Measurements from ENCODE around the gene RNPEPL1.
A peak's percentile ranks its signal among the peaks of the same experiment; 100 is the strongest.

The RNPEPL1 gene

DNA sequence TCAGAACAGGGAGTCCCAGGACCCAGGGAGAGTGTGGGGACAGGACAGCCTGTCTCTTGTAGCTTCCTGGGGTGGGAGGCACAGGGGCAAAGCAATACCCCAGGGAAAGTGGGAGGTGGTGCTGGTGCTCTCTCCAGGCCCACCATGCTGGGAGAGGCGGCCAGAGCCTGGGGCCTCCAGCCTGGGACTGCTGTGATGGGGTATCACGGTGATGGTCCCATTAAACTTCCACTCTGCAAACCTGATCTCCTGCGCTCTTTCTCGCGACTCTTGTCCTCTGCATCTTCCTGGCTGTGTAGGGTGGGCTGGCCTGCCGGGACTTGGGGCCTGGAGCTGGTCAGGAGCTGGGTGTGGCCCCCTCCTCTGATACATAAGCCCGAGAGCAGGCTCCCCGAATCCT, 10.2 kb downstream of the RNPEPL1 start:
- peak overlapping the region; percentile 79 for H3K27ac ChIP-seq (replicated peaks)
- TF ChIP-seq POLR2AphosphoS5 (IDR thresholded peaks at IDR 0.05; ENCODE audit: low read depth) (no peak), GABPA (IDR thresholded peaks at IDR 0.05; ENCODE audit: low read depth) (no peak), SPI1 (IDR thresholded peaks at IDR 0.05; ENCODE audit: borderline replicate concordance, low read depth) (no peak)
- TF ChIP-seq, protein P1, sequence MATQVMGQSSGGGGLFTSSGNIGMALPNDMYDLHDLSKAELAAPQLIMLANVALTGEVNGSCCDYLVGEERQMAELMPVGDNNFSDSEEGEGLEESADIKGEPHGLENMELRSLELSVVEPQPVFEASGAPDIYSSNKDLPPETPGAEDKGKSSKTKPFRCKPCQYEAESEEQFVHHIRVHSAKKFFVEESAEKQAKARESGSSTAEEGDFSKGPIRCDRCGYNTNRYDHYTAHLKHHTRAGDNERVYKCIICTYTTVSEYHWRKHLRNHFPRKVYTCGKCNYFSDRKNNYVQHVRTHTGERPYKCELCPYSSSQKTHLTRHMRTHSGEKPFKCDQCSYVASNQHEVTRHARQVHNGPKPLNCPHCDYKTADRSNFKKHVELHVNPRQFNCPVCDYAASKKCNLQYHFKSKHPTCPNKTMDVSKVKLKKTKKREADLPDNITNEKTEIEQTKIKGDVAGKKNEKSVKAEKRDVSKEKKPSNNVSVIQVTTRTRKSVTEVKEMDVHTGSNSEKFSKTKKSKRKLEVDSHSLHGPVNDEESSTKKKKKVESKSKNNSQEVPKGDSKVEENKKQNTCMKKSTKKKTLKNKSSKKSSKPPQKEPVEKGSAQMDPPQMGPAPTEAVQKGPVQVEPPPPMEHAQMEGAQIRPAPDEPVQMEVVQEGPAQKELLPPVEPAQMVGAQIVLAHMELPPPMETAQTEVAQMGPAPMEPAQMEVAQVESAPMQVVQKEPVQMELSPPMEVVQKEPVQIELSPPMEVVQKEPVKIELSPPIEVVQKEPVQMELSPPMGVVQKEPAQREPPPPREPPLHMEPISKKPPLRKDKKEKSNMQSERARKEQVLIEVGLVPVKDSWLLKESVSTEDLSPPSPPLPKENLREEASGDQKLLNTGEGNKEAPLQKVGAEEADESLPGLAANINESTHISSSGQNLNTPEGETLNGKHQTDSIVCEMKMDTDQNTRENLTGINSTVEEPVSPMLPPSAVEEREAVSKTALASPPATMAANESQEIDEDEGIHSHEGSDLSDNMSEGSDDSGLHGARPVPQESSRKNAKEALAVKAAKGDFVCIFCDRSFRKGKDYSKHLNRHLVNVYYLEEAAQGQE (IDR thresholded peaks at IDR 0.05; ENCODE audit: insufficient replicate concordance, low read depth) = no peak
- TF ChIP-seq, protein P2, sequence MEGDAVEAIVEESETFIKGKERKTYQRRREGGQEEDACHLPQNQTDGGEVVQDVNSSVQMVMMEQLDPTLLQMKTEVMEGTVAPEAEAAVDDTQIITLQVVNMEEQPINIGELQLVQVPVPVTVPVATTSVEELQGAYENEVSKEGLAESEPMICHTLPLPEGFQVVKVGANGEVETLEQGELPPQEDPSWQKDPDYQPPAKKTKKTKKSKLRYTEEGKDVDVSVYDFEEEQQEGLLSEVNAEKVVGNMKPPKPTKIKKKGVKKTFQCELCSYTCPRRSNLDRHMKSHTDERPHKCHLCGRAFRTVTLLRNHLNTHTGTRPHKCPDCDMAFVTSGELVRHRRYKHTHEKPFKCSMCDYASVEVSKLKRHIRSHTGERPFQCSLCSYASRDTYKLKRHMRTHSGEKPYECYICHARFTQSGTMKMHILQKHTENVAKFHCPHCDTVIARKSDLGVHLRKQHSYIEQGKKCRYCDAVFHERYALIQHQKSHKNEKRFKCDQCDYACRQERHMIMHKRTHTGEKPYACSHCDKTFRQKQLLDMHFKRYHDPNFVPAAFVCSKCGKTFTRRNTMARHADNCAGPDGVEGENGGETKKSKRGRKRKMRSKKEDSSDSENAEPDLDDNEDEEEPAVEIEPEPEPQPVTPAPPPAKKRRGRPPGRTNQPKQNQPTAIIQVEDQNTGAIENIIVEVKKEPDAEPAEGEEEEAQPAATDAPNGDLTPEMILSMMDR (IDR thresholded peaks at IDR 0.05; ENCODE audit: insufficient read depth, low read length) = no peak
- H3K4me3 ChIP-seq (replicated peaks; ENCODE audit: insufficient read depth, low read length) = no peak overlapping the region
- no peaks in the 10 kb centered on the region for H3K27me3 ChIP-seq (ENCODE audit: insufficient read depth, poor library complexity, severe bottlenecking)
- DNase-seq (ENCODE audit: low read depth in 1 of 2, low spot score in 1 of 2) = no peak

DNA sequence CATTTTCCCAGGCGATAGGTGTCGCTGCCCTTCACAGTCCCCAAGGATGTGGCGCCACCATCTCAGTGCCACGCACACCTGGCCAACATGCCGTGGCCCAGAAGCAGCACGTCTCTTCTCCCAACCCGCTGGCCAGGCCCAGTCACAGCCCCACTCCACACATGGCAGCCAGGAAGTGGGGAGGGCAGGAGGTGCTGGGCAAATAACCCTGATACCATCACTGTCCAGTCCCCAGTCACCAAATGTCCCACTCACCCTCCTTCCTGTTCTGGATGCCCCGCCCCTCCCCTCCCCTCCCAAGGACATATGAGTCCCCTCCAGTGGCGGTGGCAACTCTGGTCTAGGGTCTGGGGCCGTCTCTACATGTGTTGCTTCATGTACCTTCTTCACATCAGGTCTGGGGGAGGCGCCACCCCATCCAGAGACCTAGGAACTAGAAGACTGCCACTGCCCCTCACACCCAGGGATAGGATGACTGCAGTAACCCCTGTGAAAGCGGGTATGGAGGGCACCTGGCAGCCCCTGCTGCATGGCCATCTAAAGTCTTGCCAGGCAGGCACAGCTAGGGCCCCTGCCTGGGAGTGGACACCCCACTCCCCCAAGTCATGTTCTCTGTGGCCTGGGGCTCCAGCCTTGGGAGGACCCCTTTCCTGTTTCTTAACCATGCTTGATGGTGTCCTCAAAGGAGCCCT, 10.9 kb downstream of the RNPEPL1 start:
- Histone ChIP-seq H3K4me3 (replicated peaks; ENCODE audit: insufficient read depth, low read length) (no peak overlapping the region), H3K27ac (replicated peaks) (peak overlapping the region; percentile 79), H3K27me3 (ENCODE audit: insufficient read depth, poor library complexity, severe bottlenecking) (no peaks in the 10 kb centered on the region)
- TF ChIP-seq, protein P1 (IDR thresholded peaks at IDR 0.05; ENCODE audit: insufficient replicate concordance, low read depth) = no peak
- TF ChIP-seq GABPA (IDR thresholded peaks at IDR 0.05; ENCODE audit: low read depth) (no peak), POLR2AphosphoS5 (IDR thresholded peaks at IDR 0.05; ENCODE audit: low read depth) (no peak), SPI1 (IDR thresholded peaks at IDR 0.05; ENCODE audit: borderline replicate concordance, low read depth) (no peak)
- TF ChIP-seq, protein P2 (IDR thresholded peaks at IDR 0.05; ENCODE audit: insufficient read depth, low read length) = no peak
- peak in 1 of 2 experiments; percentile 16 for DNase-seq (ENCODE audit: low read depth in 1 of 2, low spot score in 1 of 2)

DNA sequence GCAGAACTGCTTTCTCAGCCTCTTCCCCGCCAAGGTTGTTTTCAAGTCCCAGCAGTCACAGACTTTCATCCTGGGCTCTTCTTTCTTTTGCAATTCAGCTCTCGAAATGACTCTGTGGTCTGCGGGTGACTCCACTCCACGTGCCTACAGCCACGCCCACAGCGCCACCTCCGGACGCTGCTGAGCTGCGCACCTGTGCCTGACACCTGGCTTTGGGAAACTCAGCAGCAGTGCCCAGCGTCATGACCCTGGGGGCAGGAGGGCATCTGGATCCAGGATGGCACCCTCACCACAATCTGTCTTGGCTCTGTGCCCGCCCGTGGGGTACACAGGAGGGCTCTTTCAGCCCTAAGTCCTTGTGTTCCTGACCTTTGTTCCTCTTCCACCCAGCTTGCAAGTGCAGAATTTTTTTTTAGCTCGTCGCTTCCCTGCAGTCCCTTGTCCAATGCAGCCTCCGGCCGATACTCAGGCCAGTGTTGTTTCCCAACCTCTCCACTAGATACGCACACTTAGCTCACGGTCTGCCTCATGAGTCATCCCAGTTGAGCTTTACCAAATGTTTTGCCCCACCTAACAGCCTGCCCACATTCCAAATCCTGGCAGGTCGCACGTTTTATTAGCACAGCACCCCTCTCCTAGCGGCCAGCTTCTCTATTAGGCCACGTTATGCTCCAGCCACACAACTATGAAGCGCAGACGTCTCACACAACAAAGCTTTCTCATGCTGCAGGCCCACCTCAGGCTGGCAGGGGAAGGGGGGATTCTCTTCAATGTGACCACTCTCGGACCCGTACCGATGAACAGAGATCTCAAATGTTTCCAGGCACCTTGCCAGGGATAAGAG, 11.7 kb downstream of the RNPEPL1 start:
- no peak; the same call in 1 of the 2 replicates for TF ChIP-seq GABPA (IDR thresholded peaks at IDR 0.05; ENCODE audit: low read depth)
- TF ChIP-seq, protein P2 (IDR thresholded peaks at IDR 0.05; ENCODE audit: insufficient read depth, low read length) = peak; percentile 46
- TF ChIP-seq POLR2AphosphoS5 (IDR thresholded peaks at IDR 0.05; ENCODE audit: low read depth) = peak; percentile 81
- Histone ChIP-seq H3K4me3 (replicated peaks; ENCODE audit: insufficient read depth, low read length) (no peak overlapping the region), H3K27ac (replicated peaks) (peak overlapping the region; percentile 79), H3K27me3 (ENCODE audit: insufficient read depth, poor library complexity, severe bottlenecking) (no peaks in the 10 kb centered on the region)
- DNase-seq (ENCODE audit: low read depth in 1 of 2, low spot score in 1 of 2) = peak; percentile 92 to 95

Measured in HL-60 (cell line).